ENCODE results near the gene DYNLT1.
"Not testable (repeated sequence)": the region's sequence is repeated elsewhere in the genome, so short reads cannot be mapped to it uniquely, and the experiment has no call there.

DYNLT1 gene

DNA sequence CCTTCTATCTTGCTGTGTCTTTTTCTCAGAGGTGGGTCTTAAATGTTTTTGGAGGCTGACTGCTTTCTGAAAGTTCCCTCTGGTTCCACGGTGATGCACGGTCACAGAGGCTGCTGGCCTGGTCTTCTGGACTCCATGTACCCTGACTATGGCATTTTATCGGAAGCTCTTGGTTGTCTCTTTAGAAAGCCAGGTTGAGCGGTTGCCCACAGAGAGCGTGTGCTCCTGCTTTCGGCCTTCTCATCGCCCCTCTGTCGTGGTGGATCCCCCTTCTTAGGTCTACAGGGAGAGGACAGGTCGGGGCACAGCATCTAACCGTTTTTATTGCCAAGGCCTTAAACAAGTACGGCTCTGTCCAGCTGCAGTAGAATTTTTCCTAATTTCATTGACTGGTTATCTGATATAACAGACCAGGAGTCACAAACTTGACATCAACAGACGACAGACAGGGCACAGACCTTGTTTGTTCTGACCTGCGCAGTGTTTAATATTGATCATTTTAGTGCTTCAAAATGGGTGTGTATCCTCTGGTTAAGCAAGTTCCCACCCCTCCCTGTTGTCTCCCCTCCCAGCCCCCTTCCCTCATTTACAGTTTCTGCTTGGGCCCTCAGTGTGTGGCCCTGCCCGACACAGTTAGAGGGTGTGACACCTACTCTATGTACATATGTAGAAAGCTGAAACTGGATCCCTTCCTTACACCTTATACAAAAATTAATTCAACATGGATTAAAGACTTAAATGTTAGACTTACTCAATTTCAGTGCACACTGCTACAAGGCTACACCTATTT lies 30.0 kb upstream of the DYNLT1 start:
- no peak overlapping the region for H3K27ac ChIP-seq (ENCODE audit: low read depth, low read length)
- no peak overlapping the region for H3K9ac ChIP-seq (ENCODE audit: low read length)
- H3K4me3 ChIP-seq (ENCODE audit: low read depth in 1 of 2, low read length in 2 of 2): no peak overlapping the region
- H3K27me3 ChIP-seq (ENCODE audit: control insufficient read depth in 1 of 2, insufficient read depth in 2 of 2, low read length in 2 of 2): no peaks in the 10 kb centered on the region
- H3K9me3 ChIP-seq (ENCODE audit: low read length): no peaks in the 10 kb centered on the region
- H3K36me3 ChIP-seq (ENCODE audit: insufficient read depth, low read length): no peaks in the 10 kb centered on the region
- no peaks in the 10 kb centered on the region for H3K4me1 ChIP-seq (ENCODE audit: insufficient read depth, low read length)

DNA sequence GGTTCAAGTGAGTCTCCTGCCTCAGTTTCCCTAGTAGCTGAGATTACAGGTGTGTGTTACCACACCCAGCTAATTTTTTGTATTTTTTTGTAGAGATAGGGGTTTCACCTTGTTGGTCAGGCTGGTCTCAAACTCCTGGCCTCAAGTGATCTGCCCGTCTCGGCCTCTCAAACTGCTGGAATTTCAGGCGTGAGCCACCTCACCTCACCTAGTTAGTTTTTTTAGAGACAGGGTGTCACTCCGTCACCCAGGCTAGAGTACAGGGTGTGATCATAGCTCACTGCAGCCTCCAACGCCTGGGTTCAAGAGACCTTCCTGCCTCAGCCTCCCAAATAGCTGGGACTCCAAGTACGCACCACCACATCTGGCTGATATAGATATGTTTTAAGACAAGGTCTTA lies 28.2 kb upstream of the DYNLT1 start:
- H3K4me3 ChIP-seq (ENCODE audit: low read depth in 1 of 2, low read length in 2 of 2): no peak overlapping the region
- no peaks in the 10 kb centered on the region for H3K27me3 ChIP-seq (ENCODE audit: control insufficient read depth in 1 of 2, insufficient read depth in 2 of 2, low read length in 2 of 2)
- peaks cover 2% of the 10 kb centered on the region for H3K4me1 ChIP-seq (ENCODE audit: insufficient read depth, low read length)
- no peak overlapping the region for H3K27ac ChIP-seq (ENCODE audit: low read depth, low read length)
- H3K36me3 ChIP-seq (ENCODE audit: insufficient read depth, low read length): no peaks in the 10 kb centered on the region
- no peaks in the 10 kb centered on the region for H3K9me3 ChIP-seq (ENCODE audit: low read length)
- no peak overlapping the region for H3K9ac ChIP-seq (ENCODE audit: low read length)

DNA sequence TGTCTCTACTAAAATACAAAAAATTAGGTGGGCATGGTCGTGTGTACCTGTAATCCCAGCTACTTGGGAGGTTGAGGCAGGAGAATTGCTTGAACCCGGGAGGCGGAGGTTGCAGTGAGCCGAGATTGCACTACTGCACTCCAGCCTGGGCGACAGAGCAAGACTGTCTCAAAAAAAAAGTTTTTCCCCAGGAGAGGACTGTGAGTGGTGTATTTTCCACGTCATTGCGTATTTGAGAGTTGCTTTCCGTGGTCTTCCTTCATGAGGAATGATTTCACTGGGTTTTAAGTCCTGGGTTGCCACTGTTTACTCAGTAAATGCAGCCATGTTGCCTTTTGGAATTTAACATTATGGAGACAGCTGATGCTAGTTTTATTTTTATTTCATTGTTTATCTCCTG lies 27.6 kb upstream of the DYNLT1 start:
- not testable (repeated sequence) for H3K27ac ChIP-seq (ENCODE audit: low read depth, low read length); H3K4me1 ChIP-seq (ENCODE audit: insufficient read depth, low read length); H3K9ac ChIP-seq (ENCODE audit: low read length); H3K9me3 ChIP-seq (ENCODE audit: low read length); H3K4me3 ChIP-seq (ENCODE audit: low read depth in 1 of 2, low read length in 2 of 2); H3K36me3 ChIP-seq (ENCODE audit: insufficient read depth, low read length); H3K27me3 ChIP-seq (ENCODE audit: control insufficient read depth in 1 of 2, insufficient read depth in 2 of 2, low read length in 2 of 2)

DNA sequence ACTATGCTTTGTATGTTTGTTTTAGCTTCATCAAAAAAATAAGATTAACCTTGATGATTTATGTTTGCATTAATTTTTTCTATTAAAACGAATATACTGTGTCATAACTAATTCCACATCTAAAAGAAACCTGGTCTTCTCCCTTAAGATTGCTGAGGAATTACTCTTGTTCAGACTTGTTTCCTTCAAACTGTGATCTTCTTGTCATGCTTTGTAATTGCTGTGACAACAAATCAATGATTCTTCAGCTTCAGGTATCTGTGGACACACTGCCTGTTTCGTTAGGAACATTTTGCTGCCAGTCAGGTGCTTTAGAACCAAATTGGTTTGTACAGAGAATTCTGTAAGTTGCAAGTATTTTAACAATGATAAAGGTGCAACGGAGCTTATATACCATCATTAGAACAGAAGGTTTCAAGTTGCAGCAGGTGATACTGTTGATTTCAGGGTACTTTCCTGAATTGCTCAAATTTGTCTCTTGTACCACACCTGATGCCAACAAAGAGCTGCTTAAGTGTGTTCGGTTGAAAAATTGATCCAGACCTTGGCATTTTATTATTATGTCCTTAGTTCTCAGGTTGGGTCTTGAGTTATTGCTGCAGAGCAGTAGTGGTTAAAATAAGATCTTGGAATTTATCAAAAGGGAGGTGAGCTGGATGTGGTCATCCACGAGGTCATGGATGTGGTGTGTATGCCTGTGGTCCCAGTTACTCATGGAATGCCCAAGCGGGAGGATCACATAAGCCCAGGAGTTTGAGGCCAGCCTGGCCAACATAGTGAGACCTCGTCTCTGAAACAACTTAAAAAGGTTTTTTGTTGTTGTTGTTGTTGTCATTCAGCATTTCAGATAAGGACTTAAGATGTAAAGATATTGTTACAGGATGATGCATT lies 24.8 kb upstream of the DYNLT1 start:
- Histone ChIP-seq H3K4me3 (ENCODE audit: low read depth in 1 of 2, low read length in 2 of 2) (no peak overlapping the region), H3K9me3 (ENCODE audit: low read length) (no peaks in the 10 kb centered on the region), H3K27ac (ENCODE audit: low read depth, low read length) (no peak overlapping the region), H3K4me1 (ENCODE audit: insufficient read depth, low read length) (peaks cover 6% of the 10 kb centered on the region), H3K36me3 (ENCODE audit: insufficient read depth, low read length) (no peaks in the 10 kb centered on the region), H3K27me3 (ENCODE audit: control insufficient read depth in 1 of 2, insufficient read depth in 2 of 2, low read length in 2 of 2) (no peaks in the 10 kb centered on the region), H3K9ac (ENCODE audit: low read length) (no peak overlapping the region)

DNA sequence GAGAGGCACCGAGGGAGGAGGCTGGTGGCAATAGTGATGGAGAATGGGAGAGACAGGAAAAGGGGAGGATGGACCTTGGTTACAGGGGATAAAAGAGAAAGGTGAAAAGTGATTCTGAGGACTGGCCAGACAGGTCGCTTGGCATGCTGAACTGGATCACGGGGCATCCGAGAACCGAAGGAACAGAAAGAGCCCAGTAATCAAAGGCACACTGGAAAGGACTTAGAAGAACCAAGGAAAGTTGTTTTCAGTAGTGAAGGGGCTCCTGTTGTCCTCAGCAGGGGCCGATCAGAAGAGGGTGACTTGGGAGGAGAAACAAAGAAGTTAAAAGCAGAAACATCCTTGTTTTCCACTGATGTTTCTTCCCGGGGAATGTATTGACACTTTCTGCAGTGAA lies 24.2 kb upstream of the DYNLT1 start:
- Histone ChIP-seq H3K27me3 (ENCODE audit: control insufficient read depth in 1 of 2, insufficient read depth in 2 of 2, low read length in 2 of 2) (no peaks in the 10 kb centered on the region), H3K4me1 (ENCODE audit: insufficient read depth, low read length) (peaks cover 6% of the 10 kb centered on the region), H3K36me3 (ENCODE audit: insufficient read depth, low read length) (no peaks in the 10 kb centered on the region), H3K9ac (ENCODE audit: low read length) (no peak overlapping the region), H3K4me3 (ENCODE audit: low read depth in 1 of 2, low read length in 2 of 2) (no peak overlapping the region), H3K9me3 (ENCODE audit: low read length) (no peaks in the 10 kb centered on the region), H3K27ac (ENCODE audit: low read depth, low read length) (no peak overlapping the region)

DNA sequence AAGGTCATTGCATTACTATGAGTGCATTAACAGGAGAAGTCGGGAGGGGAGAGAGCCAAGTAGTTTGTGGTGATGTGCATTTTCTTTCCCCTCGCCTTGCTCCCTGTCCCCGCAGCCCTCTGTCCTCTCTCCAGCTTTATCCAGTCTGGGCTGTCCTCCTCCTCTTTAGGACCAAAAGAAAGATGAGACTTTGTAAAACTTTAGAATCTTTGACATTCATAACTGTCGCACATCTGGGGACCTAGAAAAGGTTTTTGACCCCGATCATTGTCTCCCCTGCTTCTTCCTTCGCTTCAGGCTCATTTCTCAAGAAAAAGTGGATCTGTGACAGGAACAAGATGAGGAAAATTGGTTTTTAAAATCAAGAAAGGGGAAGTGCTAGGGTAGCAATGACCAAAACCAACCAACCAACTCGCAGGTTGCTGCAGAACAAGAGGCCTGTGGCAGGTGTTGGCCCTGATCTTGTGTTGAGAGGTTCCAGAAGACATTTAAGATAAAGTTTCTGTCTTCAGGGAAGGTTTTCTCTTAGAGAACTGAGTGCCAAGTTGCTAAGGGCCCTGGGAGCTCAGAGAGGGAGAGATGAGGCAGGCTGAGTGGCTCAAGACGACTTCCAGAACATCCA lies 22.9 kb upstream of the DYNLT1 start:
- Histone ChIP-seq H3K4me3 (ENCODE audit: low read depth in 1 of 2, low read length in 2 of 2) (no peak overlapping the region), H3K27ac (ENCODE audit: low read depth, low read length) (no peak overlapping the region), H3K9ac (ENCODE audit: low read length) (no peak overlapping the region), H3K9me3 (ENCODE audit: low read length) (no peaks in the 10 kb centered on the region), H3K27me3 (ENCODE audit: control insufficient read depth in 1 of 2, insufficient read depth in 2 of 2, low read length in 2 of 2) (no peaks in the 10 kb centered on the region), H3K36me3 (ENCODE audit: insufficient read depth, low read length) (no peaks in the 10 kb centered on the region), H3K4me1 (ENCODE audit: insufficient read depth, low read length) (peaks cover 6% of the 10 kb centered on the region)

DNA sequence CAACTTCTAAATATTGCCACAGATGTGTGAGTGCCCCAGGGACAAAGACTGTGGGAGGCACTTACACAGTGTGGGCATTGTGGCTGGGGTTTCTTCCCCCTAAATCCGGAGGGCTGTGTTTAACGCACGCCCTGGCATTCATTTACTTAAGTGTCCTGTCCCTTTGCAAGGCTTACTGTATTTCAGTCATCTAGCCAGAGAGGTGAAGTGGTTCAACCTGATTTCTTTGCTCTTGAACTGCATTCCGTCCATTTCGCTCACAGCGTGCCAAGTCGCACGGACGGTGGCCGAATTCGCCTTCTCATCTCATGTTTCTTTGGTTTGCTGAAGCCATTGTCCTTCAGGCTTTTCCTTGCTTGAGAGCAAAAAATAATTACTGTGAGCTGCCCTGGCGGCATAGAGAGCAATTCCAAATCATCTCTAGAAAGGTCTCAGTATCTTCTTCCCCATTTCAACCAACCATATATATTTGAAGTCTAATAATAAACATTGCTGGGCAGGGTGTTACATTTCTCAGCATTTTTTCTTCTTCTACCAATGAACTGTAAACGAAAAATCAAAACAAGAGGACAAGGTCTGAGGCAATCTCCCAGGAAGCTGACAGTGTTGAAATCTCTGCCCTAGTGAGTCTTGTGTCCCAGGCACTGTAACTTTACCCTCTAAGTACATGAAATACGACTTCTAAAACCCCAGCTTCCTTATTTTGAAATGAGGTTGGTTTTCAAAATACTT lies 22.3 kb upstream of the DYNLT1 start:
- no peaks in the 10 kb centered on the region for H3K9me3 ChIP-seq (ENCODE audit: low read length)
- no peak overlapping the region for H3K9ac ChIP-seq (ENCODE audit: low read length)
- H3K4me1 ChIP-seq (ENCODE audit: insufficient read depth, low read length): peaks cover 6% of the 10 kb centered on the region
- no peaks in the 10 kb centered on the region for H3K36me3 ChIP-seq (ENCODE audit: insufficient read depth, low read length)
- no peaks in the 10 kb centered on the region for H3K27me3 ChIP-seq (ENCODE audit: control insufficient read depth in 1 of 2, insufficient read depth in 2 of 2, low read length in 2 of 2)
- H3K4me3 ChIP-seq (ENCODE audit: low read depth in 1 of 2, low read length in 2 of 2): no peak overlapping the region
- no peak overlapping the region for H3K27ac ChIP-seq (ENCODE audit: low read depth, low read length)

DNA sequence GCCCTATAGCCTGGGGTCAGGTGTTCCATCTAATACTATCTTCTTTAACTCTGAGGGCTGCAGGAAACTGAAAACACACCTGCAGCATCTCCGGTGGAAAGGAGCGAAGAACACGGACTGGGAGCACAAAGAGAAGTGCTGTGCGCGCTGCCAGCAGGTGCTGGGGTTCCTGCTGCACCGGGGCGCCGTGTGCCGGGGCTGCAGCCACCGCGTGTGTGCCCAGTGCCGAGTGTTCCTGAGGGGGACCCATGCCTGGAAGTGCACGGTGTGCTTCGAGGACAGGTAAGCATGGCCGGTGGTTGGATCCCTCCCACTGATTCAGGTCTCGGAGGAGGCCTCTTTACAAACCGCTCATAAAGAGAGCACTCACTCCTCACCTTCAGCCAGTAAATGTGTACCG lies 20.8 kb upstream of the DYNLT1 start:
- no peak overlapping the region for H3K27ac ChIP-seq (ENCODE audit: low read depth, low read length)
- no peaks in the 10 kb centered on the region for H3K27me3 ChIP-seq (ENCODE audit: control insufficient read depth in 1 of 2, insufficient read depth in 2 of 2, low read length in 2 of 2)
- H3K4me1 ChIP-seq (ENCODE audit: insufficient read depth, low read length): peaks cover 6% of the 10 kb centered on the region
- H3K36me3 ChIP-seq (ENCODE audit: insufficient read depth, low read length): no peaks in the 10 kb centered on the region
- H3K9me3 ChIP-seq (ENCODE audit: low read length): no peaks in the 10 kb centered on the region
- no peak overlapping the region for H3K9ac ChIP-seq (ENCODE audit: low read length)
- no peak overlapping the region for H3K4me3 ChIP-seq (ENCODE audit: low read depth in 1 of 2, low read length in 2 of 2)

DNA sequence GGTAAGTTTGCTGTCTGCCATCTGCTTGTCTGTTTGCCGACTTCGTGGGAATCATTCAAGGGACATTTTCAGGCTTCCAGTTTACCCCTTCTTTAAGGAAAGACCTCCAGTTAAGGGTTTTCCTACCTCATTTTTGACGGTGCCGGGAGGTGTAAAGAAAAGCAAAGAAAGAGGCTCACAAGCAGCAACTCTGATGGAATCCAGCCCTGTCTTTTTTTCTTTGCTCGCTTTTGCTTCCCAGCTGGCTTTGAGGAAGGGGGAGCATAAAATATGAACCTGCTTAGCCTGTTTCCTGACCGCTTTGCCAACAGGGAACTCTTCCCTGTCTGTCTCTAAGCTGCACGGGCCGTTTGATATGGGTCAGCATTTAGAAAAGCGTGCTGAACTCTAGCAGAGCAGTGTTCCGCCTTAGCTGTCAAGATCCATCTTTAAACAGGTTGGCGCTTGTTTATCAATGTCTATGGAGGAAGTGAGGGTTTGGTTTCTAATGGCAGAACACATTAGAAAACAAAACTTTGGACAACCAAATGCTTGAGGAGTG lies 19.2 kb upstream of the DYNLT1 start:
- no peaks in the 10 kb centered on the region for H3K36me3 ChIP-seq (ENCODE audit: insufficient read depth, low read length)
- H3K9ac ChIP-seq (ENCODE audit: low read length): no peak overlapping the region
- peaks cover 6% of the 10 kb centered on the region for H3K4me1 ChIP-seq (ENCODE audit: insufficient read depth, low read length)
- H3K27me3 ChIP-seq (ENCODE audit: control insufficient read depth in 1 of 2, insufficient read depth in 2 of 2, low read length in 2 of 2): no peaks in the 10 kb centered on the region
- H3K4me3 ChIP-seq (ENCODE audit: low read depth in 1 of 2, low read length in 2 of 2): peak overlapping the region; percentile 10 to 39
- H3K27ac ChIP-seq (ENCODE audit: low read depth, low read length): peak overlapping the region; percentile 70
- no peaks in the 10 kb centered on the region for H3K9me3 ChIP-seq (ENCODE audit: low read length)

DNA sequence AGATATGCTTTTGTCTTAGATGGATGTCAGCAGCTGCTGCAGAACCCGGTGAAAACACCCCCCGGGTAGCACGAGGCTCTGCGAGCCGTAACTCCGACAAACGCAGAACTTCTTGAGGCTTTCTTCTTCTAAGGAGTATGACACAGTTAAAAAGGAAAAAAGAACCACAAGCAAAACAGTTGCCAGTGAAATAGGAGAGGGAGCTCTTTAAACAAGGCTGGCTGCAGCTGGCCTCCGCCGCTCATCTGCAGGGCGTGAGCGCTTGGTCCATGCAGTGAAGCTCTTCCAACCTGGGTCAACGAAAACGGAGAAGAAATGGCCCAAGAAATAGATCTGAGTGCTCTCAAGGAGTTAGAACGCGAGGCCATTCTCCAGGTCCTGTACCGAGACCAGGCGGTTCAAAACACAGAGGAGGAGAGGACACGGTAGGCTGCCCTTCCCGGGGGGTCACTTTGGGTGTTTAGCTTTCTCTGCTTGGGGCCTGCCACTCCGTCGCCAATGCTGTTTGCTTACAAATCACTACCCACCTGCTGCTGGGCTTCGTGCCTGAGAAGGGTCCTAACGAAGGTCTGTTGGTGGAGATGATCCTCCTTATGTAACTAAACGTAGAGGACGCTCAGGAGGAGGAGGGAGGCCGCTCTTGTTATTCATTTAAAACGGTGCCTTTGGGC lies 18.5 kb upstream of the DYNLT1 start:
- no peaks in the 10 kb centered on the region for H3K27me3 ChIP-seq (ENCODE audit: control insufficient read depth in 1 of 2, insufficient read depth in 2 of 2, low read length in 2 of 2)
- peak overlapping the region; percentile 70 for H3K27ac ChIP-seq (ENCODE audit: low read depth, low read length)
- H3K4me3 ChIP-seq (ENCODE audit: low read depth in 1 of 2, low read length in 2 of 2): peak overlapping the region; percentile 10 to 39
- H3K9ac ChIP-seq (ENCODE audit: low read length): no peak overlapping the region
- H3K36me3 ChIP-seq (ENCODE audit: insufficient read depth, low read length): no peaks in the 10 kb centered on the region
- no peaks in the 10 kb centered on the region for H3K9me3 ChIP-seq (ENCODE audit: low read length)
- H3K4me1 ChIP-seq (ENCODE audit: insufficient read depth, low read length): peaks cover 6% of the 10 kb centered on the region
